ENCODE results near the gene MOV10L1. TPM values are rescaled to one million over a fixed set of nuclear protein-coding genes. Genes with fewer than 3 reads are reported as not detected.
"Not testable (repeated sequence)": the region's sequence is repeated elsewhere in the genome, so short reads cannot be mapped to it uniquely, and the experiment has no call there.

MOV10L1 gene
- total RNA-seq, 1 donor from 2014 or later = 3.5 TPM

- H3K4me3 Mint-ChIP-seq = peak overlapping the region; percentile 80
- H3K4me1 Mint-ChIP-seq = peaks cover 16% of the 10 kb centered on the region
- H3K36me3 Mint-ChIP-seq = peaks cover 12% of the 10 kb centered on the region
- TF ChIP-seq CTCF (IDR thresholded peaks at IDR 0.05; ENCODE audit: unreplicated experiment) = no peak
- peak overlapping the region; percentile 35 for H3K27ac Mint-ChIP-seq
- H3K9me3 Mint-ChIP-seq = peaks cover 6% of the 10 kb centered on the region
- DNase-seq (ENCODE audit: low spot score in 2 of 2, unreplicated experiment in 2 of 2) = no peak
- no peaks in the 10 kb centered on the region for H3K27me3 Mint-ChIP-seq (ENCODE audit: low read depth)
Observed at GRCh38 chr22:50202130-50202666, 112.4 kb downstream of the MOV10L1 start.

GRCh38 chr22:50203288-50203687 lies 113.5 kb downstream of the MOV10L1 start:
- no peak for DNase-seq (ENCODE audit: low spot score in 2 of 2, unreplicated experiment in 2 of 2)
- Mint-ChIP-seq H3K4me1 (peaks cover 16% of the 10 kb centered on the region), H3K27me3 (ENCODE audit: low read depth) (no peaks in the 10 kb centered on the region), H3K36me3 (peaks cover 12% of the 10 kb centered on the region), H3K4me3 (no peak overlapping the region), H3K27ac (no peak overlapping the region), H3K9me3 (peaks cover 6% of the 10 kb centered on the region)
- no peak for TF ChIP-seq CTCF (IDR thresholded peaks at IDR 0.05; ENCODE audit: unreplicated experiment)

- no peak for TF ChIP-seq CTCF (IDR thresholded peaks at IDR 0.05; ENCODE audit: unreplicated experiment)
- Mint-ChIP-seq H3K27me3 (ENCODE audit: low read depth) (no peaks in the 10 kb centered on the region), H3K4me3 (no peak overlapping the region), H3K27ac (no peak overlapping the region), H3K4me1 (peaks cover 13% of the 10 kb centered on the region), H3K36me3 (peaks cover 12% of the 10 kb centered on the region), H3K9me3 (peaks cover 6% of the 10 kb centered on the region)
- no peak for DNase-seq (ENCODE audit: low spot score in 2 of 2, unreplicated experiment in 2 of 2)
Observed at GRCh38 chr22:50204571-50204970, 114.8 kb downstream of the MOV10L1 start.

- DNase-seq (ENCODE audit: low spot score in 2 of 2, unreplicated experiment in 2 of 2); H3K4me1 Mint-ChIP-seq; H3K27ac Mint-ChIP-seq; H3K4me3 Mint-ChIP-seq; H3K27me3 Mint-ChIP-seq (ENCODE audit: low read depth); H3K9me3 Mint-ChIP-seq: not testable (repeated sequence)
- H3K36me3 Mint-ChIP-seq = peaks cover 16% of the 10 kb centered on the region
Observed at GRCh38 chr22:50204998-50205397, 115.2 kb downstream of the MOV10L1 start.

GRCh38 chr22:50205781-50206569 lies 116.2 kb downstream of the MOV10L1 start:
- H3K9me3 Mint-ChIP-seq = peaks cover 6% of the 10 kb centered on the region
- no peak overlapping the region for H3K4me3 Mint-ChIP-seq

More at GRCh38 chr22:50205781-50206569, 116.2 kb downstream of the MOV10L1 start:
- H3K27me3 Mint-ChIP-seq (ENCODE audit: low read depth) = no peaks in the 10 kb centered on the region
- H3K36me3 Mint-ChIP-seq = peaks cover 18% of the 10 kb centered on the region
- DNase-seq (ENCODE audit: low spot score in 2 of 2, unreplicated experiment in 2 of 2) = no peak
- no peak for TF ChIP-seq CTCF (IDR thresholded peaks at IDR 0.05; ENCODE audit: unreplicated experiment)
- peaks cover 10% of the 10 kb centered on the region for H3K4me1 Mint-ChIP-seq
- H3K27ac Mint-ChIP-seq = no peak overlapping the region

Measured in mesothelial cell of epicardium (in vitro differentiated cells).